Fibroblast of lung (primary cell): ENCODE measurements around the gene APRT. TPM values are rescaled to one million over a fixed set of nuclear protein-coding genes. Genes with fewer than 3 reads are reported as not detected.

Experiments used
- DNase-seq, 2 donors: peaks; one replicate each; pipeline versions ENCODE4 v3.0.0 to v3.0.0-alpha.2; 2010; ENCODE audit warnings: low read depth in 2 of 2
- H2AFZ ChIP-seq: 2 replicates; pipeline ENCODE4 v1.5.1; 2012; ENCODE audit warnings: low read length, control low read depth, inconsistent platforms
- H3K27ac ChIP-seq: 2 replicates; pipeline ENCODE4 v1.5.1; 2011; ENCODE audit warnings: low read length, control low read depth; ENCODE audit not compliant: insufficient read depth
- H3K27me3 ChIP-seq: 2 replicates; pipeline ENCODE4 v1.5.1; 2011; ENCODE audit warnings: mild to moderate bottlenecking, low read length; ENCODE audit not compliant: control insufficient read depth, insufficient read depth
- H3K36me3 ChIP-seq: 2 replicates; pipeline ENCODE4 v1.5.1; 2011; ENCODE audit warnings: low read length; ENCODE audit not compliant: control insufficient read depth, insufficient read depth
- H3K4me1 ChIP-seq: 2 replicates; pipeline ENCODE4 v1.5.1; 2011; ENCODE audit warnings: low read length; ENCODE audit not compliant: control insufficient read depth, insufficient read depth; ENCODE audit errors: extremely low read depth
- H3K4me2 ChIP-seq: 2 replicates; pipeline ENCODE4 v1.5.1; 2011; ENCODE audit warnings: low read length, control low read depth; ENCODE audit not compliant: insufficient read depth; ENCODE audit errors: extremely low read depth
- H3K4me3 ChIP-seq, 4 experiments: fragments of 200-600 bp in 1 of 4; sonication (generic) in 1 of 4; replicated peaks in 1 of 4; 2 replicates each; pipeline ENCODE4 v1.5.1; 2011 to 2016; ENCODE audit warnings: low read length in 4 of 4, low read depth in 3 of 4, mild to moderate bottlenecking in 3 of 4, control low read depth in 2 of 4, inconsistent platforms in 1 of 4, mixed read lengths in 1 of 4; ENCODE audit not compliant: insufficient read depth in 1 of 4; ENCODE audit errors: control extremely low read depth in 1 of 4
- H3K79me2 ChIP-seq: 2 replicates; pipeline ENCODE4 v1.5.1; 2012; ENCODE audit warnings: mild to moderate bottlenecking, low read length, inconsistent platforms; ENCODE audit not compliant: control insufficient read depth, insufficient read depth
- H3K9ac ChIP-seq: 2 replicates; pipeline ENCODE4 v1.5.1; 2011; ENCODE audit warnings: mild to moderate bottlenecking, low read length, control low read depth; ENCODE audit not compliant: insufficient read depth
- H3K9me3 ChIP-seq: 2 replicates; pipeline ENCODE4 v1.5.1; 2012; ENCODE audit warnings: low read depth, low read length; ENCODE audit not compliant: control insufficient read depth, insufficient read depth
- H4K20me1 ChIP-seq: 2 replicates; pipeline ENCODE4 v1.5.1; 2011; ENCODE audit warnings: low read length; ENCODE audit not compliant: control insufficient read depth, insufficient read depth; ENCODE audit errors: extremely low read depth
- EZH2 ChIP-seq: IDR thresholded peaks from 2 replicates; pipeline ENCODE4 v1.5.1; 2012; ENCODE audit warnings: low read length, control low read depth, mild to moderate bottlenecking; ENCODE audit errors: missing control alignments
- polyA plus RNA-seq, 2 donors: library from polyadenylated mRNA; depleted of rRNA in 1 of 2; stranded (reverse) in 1 of 2; unstranded in 1 of 2; fragments of >200 nt; gene quantifications; 2 replicates each; pipeline ENCODE4 v1.2.1, GENCODE V29; 2011 to 2012; ENCODE audit warnings: missing spikeins in 1 of 2
- total RNA-seq: library from RNA; depleted of rRNA; stranded (reverse); fragments of >200 nt; gene quantifications from 2 replicates; pipeline ENCODE4 v1.2.1, GENCODE V29; 2014
- TF ChIP-seq, protein P1 (sequence below), 2 donors: IDR thresholded peaks in 1 of 2; conservative IDR thresholded peaks in 1 of 2; 1 replicate in 1 of 2; 2 replicates in 1 of 2; pipeline ENCODE4 v1.5.1; 2011 to 2012; ENCODE audit warnings: low read length in 2 of 2, control low read depth in 1 of 2, inconsistent platforms in 1 of 2, low read depth in 1 of 2, mild to moderate bottlenecking in 1 of 2

The APRT gene
- total and polyA plus RNA-seq, 2 donors (not counting 1 experiment from before 2014, with no cell fraction given): 39.2 to 95.6 TPM

DNA sequence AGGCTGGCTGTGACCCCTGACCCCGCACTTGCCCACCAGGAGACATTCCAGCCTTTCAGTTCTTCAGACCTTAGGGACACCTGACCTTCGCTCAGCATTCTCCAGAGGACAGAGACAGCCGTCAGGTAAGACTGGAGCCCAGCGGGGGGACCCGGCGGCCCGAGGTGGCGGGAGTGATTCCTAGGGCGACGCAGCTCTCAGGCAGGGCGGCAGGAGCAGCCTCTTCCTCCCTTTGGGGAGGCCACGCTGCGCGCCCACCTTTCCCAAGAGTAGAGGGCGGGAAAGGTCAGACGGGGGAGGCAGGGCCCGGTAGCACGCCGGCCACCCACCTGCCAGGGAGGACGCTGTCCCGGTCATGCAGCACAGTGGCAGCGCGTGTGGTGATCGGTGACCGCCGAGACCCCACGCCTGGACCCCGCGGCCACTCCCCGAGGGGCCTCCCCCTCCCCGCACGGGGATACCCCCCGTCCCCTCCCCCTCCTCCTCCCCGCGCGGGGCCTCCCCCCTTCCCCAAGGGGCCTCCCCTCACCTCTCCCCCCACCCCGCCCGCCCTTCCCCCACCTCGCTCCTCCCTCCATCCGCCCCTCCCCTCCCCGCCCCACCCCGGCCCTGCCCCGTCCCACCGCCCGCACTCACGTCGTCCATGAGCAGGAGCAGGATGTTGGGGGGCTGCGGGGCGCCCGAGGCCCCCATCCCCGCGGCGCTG lies 44.5 kb upstream of the APRT start:
- Histone ChIP-seq H3K27me3 (no peaks in the 10 kb centered on the region), H3K27ac (no peak overlapping the region), H3K4me1 (peaks cover 4% of the 10 kb centered on the region), H3K9ac (peak overlapping the region; percentile 62), H3K79me2 (peaks cover 5% of the 10 kb centered on the region), H3K36me3 (peaks cover 4% of the 10 kb centered on the region), H4K20me1 (no peaks in the 10 kb centered on the region), H3K9me3 (no peaks in the 10 kb centered on the region), H3K4me2 (peak overlapping the region; percentile 86), H3K4me3 (peak overlapping the region; percentile 50 to 97 (median 60)), H2AFZ (no peak overlapping the region)
- TF ChIP-seq EZH2: no peak
- TF ChIP-seq, protein P1, sequence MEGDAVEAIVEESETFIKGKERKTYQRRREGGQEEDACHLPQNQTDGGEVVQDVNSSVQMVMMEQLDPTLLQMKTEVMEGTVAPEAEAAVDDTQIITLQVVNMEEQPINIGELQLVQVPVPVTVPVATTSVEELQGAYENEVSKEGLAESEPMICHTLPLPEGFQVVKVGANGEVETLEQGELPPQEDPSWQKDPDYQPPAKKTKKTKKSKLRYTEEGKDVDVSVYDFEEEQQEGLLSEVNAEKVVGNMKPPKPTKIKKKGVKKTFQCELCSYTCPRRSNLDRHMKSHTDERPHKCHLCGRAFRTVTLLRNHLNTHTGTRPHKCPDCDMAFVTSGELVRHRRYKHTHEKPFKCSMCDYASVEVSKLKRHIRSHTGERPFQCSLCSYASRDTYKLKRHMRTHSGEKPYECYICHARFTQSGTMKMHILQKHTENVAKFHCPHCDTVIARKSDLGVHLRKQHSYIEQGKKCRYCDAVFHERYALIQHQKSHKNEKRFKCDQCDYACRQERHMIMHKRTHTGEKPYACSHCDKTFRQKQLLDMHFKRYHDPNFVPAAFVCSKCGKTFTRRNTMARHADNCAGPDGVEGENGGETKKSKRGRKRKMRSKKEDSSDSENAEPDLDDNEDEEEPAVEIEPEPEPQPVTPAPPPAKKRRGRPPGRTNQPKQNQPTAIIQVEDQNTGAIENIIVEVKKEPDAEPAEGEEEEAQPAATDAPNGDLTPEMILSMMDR (conservative IDR thresholded peaks at IDR 0.05 in 1 of 2, IDR thresholded peaks at IDR 0.05 in 1 of 2; ENCODE audit: low read depth in 1 of 2, low read length in 2 of 2): no peak
- DNase-seq: no peak

DNA sequence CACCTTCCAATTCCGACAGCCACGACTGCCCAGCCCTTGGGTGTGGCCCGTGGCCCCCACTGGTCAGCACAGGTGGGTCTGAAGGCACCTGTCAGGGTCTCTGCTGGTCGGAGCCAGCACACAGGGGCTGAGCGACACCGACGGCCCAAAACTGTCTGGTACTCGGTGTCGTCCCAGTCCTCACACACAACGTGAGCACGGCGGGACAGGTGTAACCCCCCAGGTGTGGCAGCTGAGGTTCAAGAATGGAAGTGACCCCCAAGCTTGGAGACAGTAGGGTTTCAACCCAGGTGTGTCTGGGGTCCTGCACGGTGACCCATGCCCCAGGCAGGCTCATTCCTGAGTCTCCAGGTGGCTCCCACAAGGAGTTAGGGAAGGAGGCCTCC lies 44.0 kb upstream of the APRT start:
- H4K20me1 ChIP-seq: no peaks in the 10 kb centered on the region
- H3K36me3 ChIP-seq: peaks cover 4% of the 10 kb centered on the region
- TF ChIP-seq, protein P1 (conservative IDR thresholded peaks at IDR 0.05 in 1 of 2, IDR thresholded peaks at IDR 0.05 in 1 of 2; ENCODE audit: low read depth in 1 of 2, low read length in 2 of 2): no peak
- TF ChIP-seq EZH2: no peak
- peak overlapping the region; percentile 50 to 71 (median 60) for H3K4me3 ChIP-seq
- no peak for DNase-seq
- no peak overlapping the region for H3K9ac ChIP-seq
- H3K9me3 ChIP-seq: no peaks in the 10 kb centered on the region
- H3K4me2 ChIP-seq: peak overlapping the region; percentile 86
- H2AFZ ChIP-seq: no peak overlapping the region
- H3K79me2 ChIP-seq: peaks cover 5% of the 10 kb centered on the region
- H3K27me3 ChIP-seq: no peaks in the 10 kb centered on the region
- H3K4me1 ChIP-seq: peaks cover 4% of the 10 kb centered on the region
- H3K27ac ChIP-seq: no peak overlapping the region

DNA sequence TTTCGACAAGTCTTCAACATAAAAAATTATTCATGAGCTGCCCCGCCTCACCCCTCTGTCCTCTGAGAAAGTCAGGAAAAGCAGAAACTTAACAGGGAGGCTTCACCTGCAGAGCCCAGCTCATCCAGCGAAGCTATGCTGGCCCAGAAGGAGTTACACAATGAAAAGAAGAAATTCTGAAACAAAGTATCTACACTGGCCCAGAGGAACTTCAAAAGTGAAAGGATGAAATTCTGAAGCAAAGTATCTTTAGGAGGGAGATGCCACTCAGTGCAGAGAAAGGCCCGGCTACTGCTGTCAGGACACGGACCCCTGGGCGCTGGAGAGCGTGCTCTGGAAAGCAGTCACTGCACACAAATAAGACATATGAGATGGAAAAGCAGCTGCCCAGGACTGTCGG lies 43.4 kb upstream of the APRT start:
- Histone ChIP-seq H3K4me3 (no peak overlapping the region), H4K20me1 (no peaks in the 10 kb centered on the region), H3K4me2 (no peak overlapping the region), H3K9me3 (no peaks in the 10 kb centered on the region), H3K4me1 (peaks cover 4% of the 10 kb centered on the region), H3K9ac (no peak overlapping the region), H3K27ac (no peak overlapping the region), H3K36me3 (peaks cover 2% of the 10 kb centered on the region), H3K27me3 (no peaks in the 10 kb centered on the region), H2AFZ (no peak overlapping the region), H3K79me2 (peaks cover 5% of the 10 kb centered on the region)
- DNase-seq: no peak
- TF ChIP-seq EZH2: no peak
- TF ChIP-seq, protein P1 (conservative IDR thresholded peaks at IDR 0.05 in 1 of 2, IDR thresholded peaks at IDR 0.05 in 1 of 2; ENCODE audit: low read depth in 1 of 2, low read length in 2 of 2): no peak
